ENCODE results near the gene CRYGN.

Gene CRYGN

DNA sequence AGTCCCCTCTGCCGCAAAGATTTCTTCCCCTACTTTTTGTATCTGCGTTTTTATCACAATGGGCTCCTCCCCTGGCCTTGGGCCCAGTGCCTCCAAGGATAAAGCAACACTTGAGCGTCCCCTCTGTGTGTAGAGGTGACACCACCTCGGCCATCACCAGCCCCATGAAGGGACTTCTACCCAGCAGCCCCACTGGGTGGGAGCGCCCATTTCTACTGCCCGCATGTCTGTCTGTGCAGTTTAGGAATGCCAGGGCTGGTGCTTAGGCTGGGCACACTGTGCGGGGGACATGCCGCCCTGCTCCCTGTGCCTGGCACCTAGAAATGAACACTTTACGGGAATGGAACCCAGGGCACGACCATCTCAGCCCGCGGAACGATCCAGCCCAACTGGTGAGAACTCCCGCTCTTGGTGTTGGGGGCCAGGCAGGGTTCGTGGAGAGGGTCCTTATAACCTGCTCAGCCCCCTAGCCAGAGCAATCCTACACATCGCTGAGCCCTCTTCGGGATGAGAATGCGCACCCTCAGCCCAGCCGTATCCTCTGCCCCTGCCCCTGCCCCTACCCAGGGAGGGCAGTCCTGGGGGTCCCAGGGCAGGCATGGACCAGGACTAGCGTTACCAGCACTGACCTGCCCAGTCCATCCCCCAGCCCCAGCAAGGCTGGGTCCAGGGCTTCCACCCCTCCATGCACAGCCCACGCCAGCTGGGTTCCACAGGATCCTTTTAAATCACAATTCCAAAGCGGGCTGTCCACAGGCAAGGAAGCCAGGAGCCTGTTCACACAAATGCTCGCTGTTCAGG lies 12.8 kb downstream of the CRYGN start:
- TF ChIP-seq, protein P1, sequence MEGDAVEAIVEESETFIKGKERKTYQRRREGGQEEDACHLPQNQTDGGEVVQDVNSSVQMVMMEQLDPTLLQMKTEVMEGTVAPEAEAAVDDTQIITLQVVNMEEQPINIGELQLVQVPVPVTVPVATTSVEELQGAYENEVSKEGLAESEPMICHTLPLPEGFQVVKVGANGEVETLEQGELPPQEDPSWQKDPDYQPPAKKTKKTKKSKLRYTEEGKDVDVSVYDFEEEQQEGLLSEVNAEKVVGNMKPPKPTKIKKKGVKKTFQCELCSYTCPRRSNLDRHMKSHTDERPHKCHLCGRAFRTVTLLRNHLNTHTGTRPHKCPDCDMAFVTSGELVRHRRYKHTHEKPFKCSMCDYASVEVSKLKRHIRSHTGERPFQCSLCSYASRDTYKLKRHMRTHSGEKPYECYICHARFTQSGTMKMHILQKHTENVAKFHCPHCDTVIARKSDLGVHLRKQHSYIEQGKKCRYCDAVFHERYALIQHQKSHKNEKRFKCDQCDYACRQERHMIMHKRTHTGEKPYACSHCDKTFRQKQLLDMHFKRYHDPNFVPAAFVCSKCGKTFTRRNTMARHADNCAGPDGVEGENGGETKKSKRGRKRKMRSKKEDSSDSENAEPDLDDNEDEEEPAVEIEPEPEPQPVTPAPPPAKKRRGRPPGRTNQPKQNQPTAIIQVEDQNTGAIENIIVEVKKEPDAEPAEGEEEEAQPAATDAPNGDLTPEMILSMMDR (IDR thresholded peaks at IDR 0.05; ENCODE audit: low read depth, low read length, missing control alignments), result no peak
- DNase-seq (ENCODE audit: extremely low read depth, low read depth), result no peak
- no peak overlapping the region for H3K4me3 ChIP-seq (replicated peaks; ENCODE audit: low read depth, low read length)

DNA sequence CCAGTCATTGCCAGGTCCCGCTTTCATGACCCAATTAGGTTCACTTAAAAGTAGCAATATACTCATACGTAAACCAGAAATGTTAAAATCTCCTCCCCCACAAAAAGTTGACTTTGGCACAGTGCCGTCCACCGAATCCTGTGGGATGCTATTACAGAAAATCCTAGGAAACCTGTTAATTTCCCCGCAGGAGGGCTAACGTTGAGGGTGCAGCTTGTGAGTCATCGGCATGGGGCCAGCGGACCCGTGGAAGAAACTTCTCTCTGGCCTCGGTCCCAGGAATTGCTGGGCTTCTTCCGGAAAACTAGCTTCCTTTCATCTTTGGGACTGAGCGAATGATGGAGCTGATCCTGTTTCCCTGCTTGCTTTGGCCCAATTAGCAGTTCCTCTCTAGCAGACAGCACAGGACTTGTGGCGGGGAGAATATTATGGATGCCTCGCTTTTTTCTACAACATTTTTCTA lies 13.5 kb downstream of the CRYGN start:
- peak; percentile 57 for DNase-seq (ENCODE audit: extremely low read depth, low read depth)
- H3K4me3 ChIP-seq (replicated peaks; ENCODE audit: low read depth, low read length), result no peak overlapping the region
- TF ChIP-seq, protein P1 (IDR thresholded peaks at IDR 0.05; ENCODE audit: low read depth, low read length, missing control alignments), result no peak

DNA sequence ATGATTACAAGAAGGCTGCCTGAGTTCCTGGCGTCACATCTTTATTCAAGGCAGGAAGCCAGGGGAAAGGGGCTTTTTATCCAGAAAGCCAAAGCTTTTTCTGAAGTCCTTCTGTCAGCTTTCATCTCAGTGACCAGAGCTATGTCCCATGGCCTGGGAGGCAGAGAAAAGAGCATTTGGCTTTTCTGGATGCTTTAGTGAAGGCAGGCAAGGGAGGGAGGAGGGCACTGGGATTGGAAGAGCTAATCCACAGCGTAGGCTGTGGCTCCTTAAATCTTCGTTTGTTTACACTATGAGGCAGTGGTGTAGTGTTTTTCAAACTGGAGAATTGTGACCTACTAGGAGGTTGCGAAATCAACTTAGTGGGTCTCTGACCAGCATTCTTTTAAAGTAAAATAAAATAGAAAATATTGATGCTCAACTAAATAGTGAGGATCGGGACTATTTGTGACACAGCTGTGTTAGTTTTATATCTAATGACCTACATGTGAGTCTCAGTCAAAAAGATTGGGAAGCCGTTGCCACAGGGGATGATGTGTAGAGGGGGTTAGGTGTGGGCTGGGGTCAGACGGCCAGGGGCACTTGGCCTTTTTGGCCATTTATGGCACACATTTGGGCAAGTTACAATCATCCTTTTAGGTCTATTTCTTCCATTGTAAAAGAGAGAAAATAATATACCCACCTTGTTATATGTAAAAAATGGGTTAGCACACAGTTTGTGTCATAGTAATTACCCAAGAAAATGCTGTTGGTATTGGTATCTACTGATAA lies 14.1 kb downstream of the CRYGN start:
- no peak for DNase-seq (ENCODE audit: extremely low read depth, low read depth)
- H3K4me3 ChIP-seq (replicated peaks; ENCODE audit: low read depth, low read length), result no peak overlapping the region
- TF ChIP-seq, protein P1 (IDR thresholded peaks at IDR 0.05; ENCODE audit: low read depth, low read length, missing control alignments), result no peak

GRCh38 chr7:151424799-151425198 lies 15.1 kb downstream of the CRYGN start:
- DNase-seq (ENCODE audit: extremely low read depth, low read depth), result no peak
- TF ChIP-seq, protein P1 (IDR thresholded peaks at IDR 0.05; ENCODE audit: low read depth, low read length, missing control alignments), result no peak
- H3K4me3 ChIP-seq (replicated peaks; ENCODE audit: low read depth, low read length), result no peak overlapping the region

GRCh38 chr7:151423936-151424335 lies 16.0 kb downstream of the CRYGN start:
- TF ChIP-seq, protein P1 (IDR thresholded peaks at IDR 0.05; ENCODE audit: low read depth, low read length, missing control alignments), result no peak
- no peak for DNase-seq (ENCODE audit: extremely low read depth, low read depth)
- H3K4me3 ChIP-seq (replicated peaks; ENCODE audit: low read depth, low read length), result no peak overlapping the region

- no peak overlapping the region for H3K4me3 ChIP-seq (replicated peaks; ENCODE audit: low read depth, low read length)
- no peak for DNase-seq (ENCODE audit: extremely low read depth, low read depth)
- TF ChIP-seq, protein P1 (IDR thresholded peaks at IDR 0.05; ENCODE audit: low read depth, low read length, missing control alignments), result no peak
Observed at GRCh38 chr7:151423226-151423625, 16.7 kb downstream of the CRYGN start.
